ENCODE measurements around the gene ASB5. TPM values are rescaled to one million over a fixed set of nuclear protein-coding genes. Genes with fewer than 3 reads are reported as not detected.

Gene ASB5
- total RNA-seq, 2 donors from 2014 or later, result 2.8 to 14.6 TPM

DNA sequence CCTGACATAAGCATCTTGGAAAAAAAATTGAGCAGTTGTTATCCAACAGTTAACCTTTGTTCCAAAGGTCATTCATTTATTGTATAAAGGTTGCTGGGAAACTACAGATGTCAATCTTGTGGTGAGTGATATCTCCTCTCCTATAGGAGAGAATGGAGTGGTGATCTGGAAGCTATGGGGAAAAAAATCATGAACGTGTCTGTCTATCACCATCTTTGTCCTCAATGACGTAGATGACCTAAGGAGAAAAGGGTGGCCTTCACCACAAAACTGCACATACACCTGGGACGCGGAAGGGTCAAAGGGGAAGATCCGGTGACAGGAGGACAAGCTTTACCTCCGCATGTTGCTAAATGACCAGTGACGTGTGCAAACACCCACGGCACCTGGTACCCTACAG, 27.3 kb downstream of the ASB5 start:
- no peak overlapping the region for H3K27ac ChIP-seq (ENCODE audit: low read depth, low read length)
- DNase-seq, result no peak
- no peaks in the 10 kb centered on the region for H3K27me3 Mint-ChIP-seq (ENCODE audit: insufficient read depth)
- TF ChIP-seq, protein P1, sequence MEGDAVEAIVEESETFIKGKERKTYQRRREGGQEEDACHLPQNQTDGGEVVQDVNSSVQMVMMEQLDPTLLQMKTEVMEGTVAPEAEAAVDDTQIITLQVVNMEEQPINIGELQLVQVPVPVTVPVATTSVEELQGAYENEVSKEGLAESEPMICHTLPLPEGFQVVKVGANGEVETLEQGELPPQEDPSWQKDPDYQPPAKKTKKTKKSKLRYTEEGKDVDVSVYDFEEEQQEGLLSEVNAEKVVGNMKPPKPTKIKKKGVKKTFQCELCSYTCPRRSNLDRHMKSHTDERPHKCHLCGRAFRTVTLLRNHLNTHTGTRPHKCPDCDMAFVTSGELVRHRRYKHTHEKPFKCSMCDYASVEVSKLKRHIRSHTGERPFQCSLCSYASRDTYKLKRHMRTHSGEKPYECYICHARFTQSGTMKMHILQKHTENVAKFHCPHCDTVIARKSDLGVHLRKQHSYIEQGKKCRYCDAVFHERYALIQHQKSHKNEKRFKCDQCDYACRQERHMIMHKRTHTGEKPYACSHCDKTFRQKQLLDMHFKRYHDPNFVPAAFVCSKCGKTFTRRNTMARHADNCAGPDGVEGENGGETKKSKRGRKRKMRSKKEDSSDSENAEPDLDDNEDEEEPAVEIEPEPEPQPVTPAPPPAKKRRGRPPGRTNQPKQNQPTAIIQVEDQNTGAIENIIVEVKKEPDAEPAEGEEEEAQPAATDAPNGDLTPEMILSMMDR (conservative IDR thresholded peaks at IDR 0.05), result no peak
- H3K4me3 Mint-ChIP-seq, result no peak overlapping the region
- no peak overlapping the region for H3K27ac Mint-ChIP-seq
- H3K4me1 Mint-ChIP-seq, result peaks cover 12% of the 10 kb centered on the region
- H3K4me3 ChIP-seq (ENCODE audit: low read length), result no peak overlapping the region
- peaks cover 3% of the 10 kb centered on the region for H3K36me3 ChIP-seq (ENCODE audit: control insufficient read depth, insufficient read depth, low read length)
- H3K27me3 ChIP-seq (ENCODE audit: control insufficient read depth, insufficient read depth, low read length, poor library complexity, severe bottlenecking), result no peaks in the 10 kb centered on the region
- H3K4me1 ChIP-seq (ENCODE audit: control insufficient read depth, insufficient read depth, low read length), result no peaks in the 10 kb centered on the region
- no peaks in the 10 kb centered on the region for H3K9me3 Mint-ChIP-seq
- WGBS, 2 experiments (ENCODE audit: insufficient coverage in 1 of 2, insufficient read length in 1 of 2), result 96 to 97% methylated on average over 4 to 8 of the region's 8 CpGs
- H3K36me3 Mint-ChIP-seq (ENCODE audit: low read depth), result peaks cover 32% of the 10 kb centered on the region
- no peaks in the 10 kb centered on the region for H3K9me3 ChIP-seq (ENCODE audit: control insufficient read depth, low read length)
- H3K9ac ChIP-seq (ENCODE audit: extremely low read depth, low read length, poor library complexity, severe bottlenecking), result no peak overlapping the region

DNA sequence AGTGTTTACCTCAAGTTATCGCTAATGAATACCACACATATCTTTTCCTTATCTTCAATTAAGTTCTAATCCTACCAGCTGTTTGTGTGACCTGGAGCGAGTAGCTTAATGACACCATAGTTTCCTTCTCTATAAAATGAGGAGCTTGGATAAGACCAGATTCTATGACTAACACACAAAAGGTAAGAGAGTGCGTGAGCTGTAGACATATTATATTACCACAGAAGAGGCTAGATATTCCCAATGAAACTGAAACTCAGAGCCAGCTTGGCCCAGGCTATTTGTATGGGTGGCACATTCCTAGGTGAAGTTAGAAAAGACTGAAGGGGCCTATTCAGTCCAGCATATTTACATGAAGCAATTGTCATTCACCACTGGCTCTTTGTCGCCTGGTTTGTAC, 30.2 kb downstream of the ASB5 start:
- Mint-ChIP-seq H3K4me3 (no peak overlapping the region), H3K27ac (no peak overlapping the region), H3K36me3 (ENCODE audit: low read depth) (peaks cover 19% of the 10 kb centered on the region), H3K4me1 (peaks cover 13% of the 10 kb centered on the region), H3K9me3 (no peaks in the 10 kb centered on the region), H3K27me3 (ENCODE audit: insufficient read depth) (no peaks in the 10 kb centered on the region)
- H3K27ac ChIP-seq (ENCODE audit: low read depth, low read length), result peak overlapping the region; percentile 6
- TF ChIP-seq, protein P1 (conservative IDR thresholded peaks at IDR 0.05), result no peak
- H3K4me3 ChIP-seq (ENCODE audit: low read length), result peak overlapping the region; percentile 36
- H3K27me3 ChIP-seq (ENCODE audit: control insufficient read depth, insufficient read depth, low read length, poor library complexity, severe bottlenecking), result no peaks in the 10 kb centered on the region
- H3K9me3 ChIP-seq (ENCODE audit: control insufficient read depth, low read length), result no peaks in the 10 kb centered on the region
- peaks cover 7% of the 10 kb centered on the region for H3K36me3 ChIP-seq (ENCODE audit: control insufficient read depth, insufficient read depth, low read length)
- 42 to 59% methylated on average over 2 to 4 of the region's 4 CpGs for WGBS, 2 experiments (ENCODE audit: insufficient coverage in 1 of 2, insufficient read length in 1 of 2)
- DNase-seq, result no peak
- no peaks in the 10 kb centered on the region for H3K4me1 ChIP-seq (ENCODE audit: control insufficient read depth, insufficient read depth, low read length)
- no peak overlapping the region for H3K9ac ChIP-seq (ENCODE audit: extremely low read depth, low read length, poor library complexity, severe bottlenecking)

DNA sequence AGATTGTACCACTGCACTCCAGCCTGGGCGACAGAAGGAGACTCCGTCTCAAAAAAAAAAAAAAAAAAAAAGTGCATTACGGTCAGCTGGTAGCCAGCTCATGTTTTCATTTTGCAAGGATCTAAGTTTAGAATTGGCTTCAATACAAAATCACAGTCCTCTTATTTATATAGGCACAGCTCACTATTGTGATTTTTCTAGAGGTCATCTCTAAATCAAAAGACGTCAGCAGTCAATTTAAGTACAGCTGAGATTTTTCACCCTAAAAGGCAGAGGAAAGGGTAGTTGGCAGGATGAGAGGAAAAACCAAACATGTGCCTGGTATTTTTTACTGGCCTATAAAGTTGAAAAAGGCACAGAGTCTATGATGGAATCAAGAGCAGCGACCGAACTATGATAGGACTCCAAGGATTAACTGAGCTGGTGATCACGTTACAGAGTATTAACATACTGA, 30.8 kb downstream of the ASB5 start:
- no peak overlapping the region for H3K4me3 Mint-ChIP-seq
- Histone ChIP-seq H3K9ac (ENCODE audit: extremely low read depth, low read length, poor library complexity, severe bottlenecking) (no peak overlapping the region), H3K4me3 (ENCODE audit: low read length) (no peak overlapping the region), H3K4me1 (ENCODE audit: control insufficient read depth, insufficient read depth, low read length) (no peaks in the 10 kb centered on the region), H3K9me3 (ENCODE audit: control insufficient read depth, low read length) (no peaks in the 10 kb centered on the region), H3K27ac (ENCODE audit: low read depth, low read length) (no peak overlapping the region), H3K27me3 (ENCODE audit: control insufficient read depth, insufficient read depth, low read length, poor library complexity, severe bottlenecking) (no peaks in the 10 kb centered on the region), H3K36me3 (ENCODE audit: control insufficient read depth, insufficient read depth, low read length) (peaks cover 7% of the 10 kb centered on the region)
- no peaks in the 10 kb centered on the region for H3K9me3 Mint-ChIP-seq
- H3K4me1 Mint-ChIP-seq, result peaks cover 17% of the 10 kb centered on the region
- no peak for DNase-seq
- 89 to 93% methylated on average over 4 to 7 of the region's 7 CpGs for WGBS, 2 experiments (ENCODE audit: insufficient coverage in 1 of 2, insufficient read length in 1 of 2)
- H3K27ac Mint-ChIP-seq, result no peak overlapping the region
- TF ChIP-seq, protein P1 (conservative IDR thresholded peaks at IDR 0.05), result no peak
- H3K27me3 Mint-ChIP-seq (ENCODE audit: insufficient read depth), result no peaks in the 10 kb centered on the region
- H3K36me3 Mint-ChIP-seq (ENCODE audit: low read depth), result peaks cover 19% of the 10 kb centered on the region

All from endodermal cell (in vitro differentiated cells).